ENCODE measurements around the gene USP9X.
"Not testable (repeated sequence)": the region's sequence is repeated elsewhere in the genome, so short reads cannot be mapped to it uniquely, and the experiment has no call there.

Gene USP9X

GRCh38 chrX:41282307-41282706 is 197.1 kb downstream of the USP9X start:
- DNase-seq (ENCODE audit: low read depth in 2 of 2): not testable (repeated sequence)

- not testable (repeated sequence) for DNase-seq (ENCODE audit: low read depth in 2 of 2)
Observed at GRCh38 chrX:41285928-41286327, 200.7 kb downstream of the USP9X start.

Measured in stimulated activated CD4-positive, alpha-beta T cell treated with anti-CD3 and anti-CD28 coated beads, Interleukin-15, amount 100 ng/mL, for 48 hours (primary cell).